MM.1S (cell line): Measurements from ENCODE around the gene SCO2.

Experiments
- DNase-seq: peaks from one replicate; pipeline ENCODE4 v3.0.0-alpha.2; 2015
- H2AFZ ChIP-seq: fragments of 300-600 bp; sonication (generic); 2 replicates; pipeline ENCODE4 v1.6.0; 2016; ENCODE audit warnings: antibody characterized with exemption, low read length
- H3F3A ChIP-seq: fragments of 300-600 bp; sonication (generic); 2 replicates; pipeline ENCODE4 v1.6.1; 2016; ENCODE audit warnings: mild to moderate bottlenecking, antibody characterized with exemption, low read length, moderate library complexity, mixed read lengths; ENCODE audit not compliant: insufficient read depth
- H3K27ac ChIP-seq: fragments of 300-600 bp; sonication (generic); 2 replicates; pipeline ENCODE4 v1.5.1; 2016; ENCODE audit warnings: mild to moderate bottlenecking, low read length
- H3K27me3 ChIP-seq: fragments of 300-600 bp; sonication (generic); replicated peaks from 2 replicates; pipeline ENCODE4 v1.6.0; 2016; ENCODE audit warnings: low read length; ENCODE audit not compliant: insufficient read depth
- H3K36me3 ChIP-seq: fragments of 300-600 bp; sonication (generic); replicated peaks from 2 replicates; pipeline ENCODE4 v1.6.1; 2016; ENCODE audit warnings: mild to moderate bottlenecking, low read length, mixed read lengths; ENCODE audit not compliant: insufficient read depth
- H3K4me1 ChIP-seq: fragments of 300-600 bp; sonication (generic); 2 replicates; pipeline ENCODE4 v1.6.1; 2016; ENCODE audit warnings: low read length, mixed read lengths
- H3K4me2 ChIP-seq: fragments of 300-600 bp; sonication (generic); 2 replicates; pipeline ENCODE4 v1.6.0; 2016; ENCODE audit warnings: low read depth, low read length
- H3K4me3 ChIP-seq: fragments of 300-600 bp; sonication (generic); 2 replicates; pipeline ENCODE4 v1.5.1; 2016; ENCODE audit warnings: low read length, mixed read lengths
- H3K79me2 ChIP-seq: fragments of 300-600 bp; sonication (generic); 2 replicates; pipeline ENCODE4 v1.6.1; 2016; ENCODE audit warnings: mixed run types, low read length, mixed read lengths
- H3K9ac ChIP-seq: fragments of 300-600 bp; sonication (generic); 2 replicates; pipeline ENCODE4 v1.6.1; 2016; ENCODE audit warnings: low read length, mixed read lengths
- H3K9me2 ChIP-seq: fragments of 300-600 bp; sonication (generic); replicated peaks from 2 replicates; pipeline ENCODE4 v1.6.1; 2016; ENCODE audit warnings: mild to moderate bottlenecking, low read length, mixed read lengths; ENCODE audit not compliant: insufficient read depth
- H3K9me3 ChIP-seq: fragments of 300-600 bp; sonication (generic); replicated peaks from 2 replicates; pipeline ENCODE4 v1.6.1; 2016; ENCODE audit warnings: mild to moderate bottlenecking, low read length, mixed read lengths; ENCODE audit not compliant: insufficient read depth
- H4K20me1 ChIP-seq: fragments of 300-600 bp; sonication (generic); 2 replicates; pipeline ENCODE4 v1.6.1; 2016; ENCODE audit warnings: mild to moderate bottlenecking, low read length, moderate library complexity, mixed read lengths; ENCODE audit not compliant: insufficient read depth
- EZH2 ChIP-seq: fragments of 300-600 bp; sonication (generic); optimal IDR thresholded peaks from 2 replicates; pipeline ENCODE3; 2017; ENCODE audit warnings: low read depth, mild to moderate bottlenecking, antibody characterized with exemption, low read length, mixed read lengths
- EZH2phosphoT487 ChIP-seq: fragments of 300-600 bp; sonication (generic); IDR thresholded peaks from 2 replicates; pipeline ENCODE4 v1.6.1; 2018; ENCODE audit warnings: antibody characterized with exemption, low read length
- TF ChIP-seq, protein P1 (sequence below): fragments of 300-600 bp; sonication (generic); IDR thresholded peaks from 2 replicates; pipeline ENCODE4 v1.5.1; 2016; ENCODE audit warnings: antibody characterized with exemption, low read length, mixed read lengths

SCO2 gene

DNA sequence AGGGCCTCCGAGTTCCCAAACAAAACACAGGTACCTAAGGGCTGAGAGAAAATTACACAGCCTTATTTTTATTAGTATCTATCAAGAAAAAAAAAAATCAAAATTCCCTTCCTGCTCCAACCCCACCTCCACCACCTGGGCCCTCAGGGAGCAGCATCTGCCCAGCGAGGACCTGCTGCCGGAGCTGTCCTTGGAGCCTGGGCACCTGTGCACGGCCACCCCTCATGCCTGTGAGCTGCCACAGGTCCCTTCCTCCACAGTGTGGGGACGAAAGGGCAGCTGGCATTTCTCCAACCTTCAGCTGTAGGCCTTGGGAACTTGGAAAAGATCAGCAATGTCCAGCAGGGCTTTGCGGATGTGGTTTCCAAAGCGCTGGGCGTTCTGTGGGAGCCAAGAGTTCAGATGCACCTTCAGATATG is 43.7 kb upstream of the SCO2 start:
- H3K9me2 ChIP-seq, result no peaks in the 10 kb centered on the region
- H4K20me1 ChIP-seq, result no peaks in the 10 kb centered on the region
- no peaks in the 10 kb centered on the region for H3K4me1 ChIP-seq
- no peaks in the 10 kb centered on the region for H3K9me3 ChIP-seq
- TF ChIP-seq EZH2 (no peak), EZH2phosphoT487 (no peak)
- TF ChIP-seq, protein P1, sequence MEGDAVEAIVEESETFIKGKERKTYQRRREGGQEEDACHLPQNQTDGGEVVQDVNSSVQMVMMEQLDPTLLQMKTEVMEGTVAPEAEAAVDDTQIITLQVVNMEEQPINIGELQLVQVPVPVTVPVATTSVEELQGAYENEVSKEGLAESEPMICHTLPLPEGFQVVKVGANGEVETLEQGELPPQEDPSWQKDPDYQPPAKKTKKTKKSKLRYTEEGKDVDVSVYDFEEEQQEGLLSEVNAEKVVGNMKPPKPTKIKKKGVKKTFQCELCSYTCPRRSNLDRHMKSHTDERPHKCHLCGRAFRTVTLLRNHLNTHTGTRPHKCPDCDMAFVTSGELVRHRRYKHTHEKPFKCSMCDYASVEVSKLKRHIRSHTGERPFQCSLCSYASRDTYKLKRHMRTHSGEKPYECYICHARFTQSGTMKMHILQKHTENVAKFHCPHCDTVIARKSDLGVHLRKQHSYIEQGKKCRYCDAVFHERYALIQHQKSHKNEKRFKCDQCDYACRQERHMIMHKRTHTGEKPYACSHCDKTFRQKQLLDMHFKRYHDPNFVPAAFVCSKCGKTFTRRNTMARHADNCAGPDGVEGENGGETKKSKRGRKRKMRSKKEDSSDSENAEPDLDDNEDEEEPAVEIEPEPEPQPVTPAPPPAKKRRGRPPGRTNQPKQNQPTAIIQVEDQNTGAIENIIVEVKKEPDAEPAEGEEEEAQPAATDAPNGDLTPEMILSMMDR, result no peak
- H3K4me3 ChIP-seq, result no peak overlapping the region
- no peak overlapping the region for H3K9ac ChIP-seq
- peaks cover 15% of the 10 kb centered on the region for H3K27me3 ChIP-seq
- H3K36me3 ChIP-seq, result no peaks in the 10 kb centered on the region
- H2AFZ ChIP-seq, result no peak overlapping the region
- no peaks in the 10 kb centered on the region for H3F3A ChIP-seq
- H3K4me2 ChIP-seq, result no peak overlapping the region
- H3K79me2 ChIP-seq, result no peaks in the 10 kb centered on the region
- no peak for DNase-seq
- no peak overlapping the region for H3K27ac ChIP-seq

DNA sequence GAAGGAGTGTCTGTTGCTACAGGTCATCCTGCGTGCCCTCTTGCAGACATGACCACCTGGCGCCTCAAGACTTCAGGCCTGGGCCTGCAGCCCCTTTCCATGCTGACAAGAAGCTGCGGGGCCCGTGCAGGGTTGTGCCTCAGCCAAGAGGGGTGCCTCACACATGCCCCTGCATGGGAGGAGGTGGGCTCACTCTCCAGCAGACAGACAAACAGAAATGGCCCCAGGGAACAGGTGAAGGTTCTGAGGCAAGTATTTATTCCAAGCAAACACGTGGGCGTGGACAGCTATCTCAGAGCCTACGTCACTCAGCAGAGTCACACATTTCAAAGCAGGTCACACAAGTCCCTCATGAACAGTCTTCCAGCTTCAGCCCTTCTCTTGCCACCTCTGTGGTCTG is 43.2 kb upstream of the SCO2 start:
- Histone ChIP-seq H4K20me1 (no peaks in the 10 kb centered on the region), H3K4me3 (no peak overlapping the region), H3K4me1 (no peaks in the 10 kb centered on the region), H3K9ac (no peak overlapping the region), H3K27ac (no peak overlapping the region), H3K9me3 (no peaks in the 10 kb centered on the region), H3K4me2 (no peak overlapping the region), H3K9me2 (no peaks in the 10 kb centered on the region), H3K79me2 (no peaks in the 10 kb centered on the region), H3K27me3 (peaks cover 17% of the 10 kb centered on the region), H3K36me3 (no peaks in the 10 kb centered on the region), H3F3A (no peaks in the 10 kb centered on the region), H2AFZ (no peak overlapping the region)
- no peak for DNase-seq
- TF ChIP-seq, protein P1, result no peak
- no peak for TF ChIP-seq EZH2phosphoT487
- no peak for TF ChIP-seq EZH2

DNA sequence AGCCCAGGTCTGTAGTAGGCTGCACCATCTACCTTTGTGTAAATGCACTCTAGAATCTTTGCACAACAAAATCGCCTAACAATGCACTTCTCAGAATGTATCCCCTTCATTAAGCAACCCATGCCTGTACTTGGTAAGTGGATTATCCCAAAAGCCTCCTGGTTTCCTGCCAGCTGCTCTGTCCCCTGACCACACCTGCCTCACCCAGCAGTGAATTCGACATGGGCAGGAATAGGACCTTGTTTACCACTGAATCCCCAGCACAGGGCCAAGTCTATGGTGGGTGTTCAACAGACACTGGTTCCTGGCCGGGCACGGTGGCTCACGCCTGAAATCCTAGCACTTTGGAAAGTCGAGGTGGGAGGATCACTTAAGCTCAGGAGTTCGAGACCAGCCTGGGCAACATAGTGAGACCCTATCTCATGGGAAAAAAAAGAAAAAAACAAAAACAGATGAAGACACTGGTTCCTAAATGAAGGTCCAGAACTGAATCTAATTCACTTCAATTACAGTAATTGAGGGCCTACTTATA is 42.4 kb upstream of the SCO2 start:
- H3K79me2 ChIP-seq, result no peaks in the 10 kb centered on the region
- no peaks in the 10 kb centered on the region for H4K20me1 ChIP-seq
- H3K4me1 ChIP-seq, result no peaks in the 10 kb centered on the region
- TF ChIP-seq, protein P1, result no peak
- TF ChIP-seq EZH2phosphoT487, result no peak
- no peak for TF ChIP-seq EZH2
- no peaks in the 10 kb centered on the region for H3K9me2 ChIP-seq
- no peaks in the 10 kb centered on the region for H3F3A ChIP-seq
- H3K36me3 ChIP-seq, result no peaks in the 10 kb centered on the region
- H3K9me3 ChIP-seq, result no peaks in the 10 kb centered on the region
- H3K9ac ChIP-seq, result no peak overlapping the region
- no peak overlapping the region for H2AFZ ChIP-seq
- peaks cover 20% of the 10 kb centered on the region for H3K27me3 ChIP-seq
- H3K27ac ChIP-seq, result no peak overlapping the region
- H3K4me2 ChIP-seq, result no peak overlapping the region
- no peak for DNase-seq
- H3K4me3 ChIP-seq, result no peak overlapping the region
